Choroid plexus epithelial cell (primary cell): ENCODE results near the gene PTN.

Experiments used
- DNase-seq: peaks from one replicate; pipeline ENCODE4 v3.0.0-alpha.2; 2010; ENCODE audit warnings: low read depth
- H3K4me3 ChIP-seq: 2 replicates; pipeline ENCODE4 v1.5.1; 2011; ENCODE audit warnings: low read depth, mild to moderate bottlenecking, control low read depth, low read length, moderate library complexity
- CTCF ChIP-seq: conservative IDR thresholded peaks from 2 replicates; pipeline ENCODE4 v1.5.1; 2011; ENCODE audit warnings: low read depth, mild to moderate bottlenecking, control low read depth, inconsistent platforms, low read length, moderate library complexity

The PTN gene

GRCh38 chr7:137221467-137221866 is 122.1 kb downstream of the PTN start:
- DNase-seq: no peak
- no peak overlapping the region for H3K4me3 ChIP-seq
- no peak for TF ChIP-seq CTCF

GRCh38 chr7:137213744-137214143 is 129.8 kb downstream of the PTN start:
- TF ChIP-seq CTCF: no peak
- no peak overlapping the region for H3K4me3 ChIP-seq
- DNase-seq: no peak

- no peak for TF ChIP-seq CTCF
- no peak for DNase-seq
- no peak overlapping the region for H3K4me3 ChIP-seq
Measured at GRCh38 chr7:137209151-137209817, 134.2 kb downstream of the PTN start.

- no peak overlapping the region for H3K4me3 ChIP-seq
- DNase-seq: no peak
- no peak for TF ChIP-seq CTCF
Measured at GRCh38 chr7:137206770-137207169, 136.8 kb downstream of the PTN start.

GRCh38 chr7:137204246-137204645 is 139.3 kb downstream of the PTN start:
- no peak overlapping the region for H3K4me3 ChIP-seq
- no peak for DNase-seq
- TF ChIP-seq CTCF: no peak

GRCh38 chr7:137203351-137203750 is 140.2 kb downstream of the PTN start:
- DNase-seq: no peak
- TF ChIP-seq CTCF: no peak
- H3K4me3 ChIP-seq: no peak overlapping the region

- no peak for TF ChIP-seq CTCF
- H3K4me3 ChIP-seq: no peak overlapping the region
- peak; percentile 2 for DNase-seq
Measured at GRCh38 chr7:137196648-137197047, 146.9 kb downstream of the PTN start.
